IMR-90 (cell line): ENCODE results near the gene TMEM132A.

Experiments
- TF ChIP-seq, protein P1 (sequence below): conservative IDR thresholded peaks from 2 replicates; pipeline ENCODE4 v1.5.1; 2012; ENCODE audit warnings: mild to moderate bottlenecking, low read depth, low read length, improper control_type of control experiment
- TF ChIP-seq, protein P2 (sequence below): fragments of 150-350 bp; IDR thresholded peaks from 2 replicates; pipeline ENCODE4 v1.6.1; 2017; ENCODE audit warnings: mild to moderate bottlenecking, antibody characterized with exemption, low read length, low read depth

DNA sequence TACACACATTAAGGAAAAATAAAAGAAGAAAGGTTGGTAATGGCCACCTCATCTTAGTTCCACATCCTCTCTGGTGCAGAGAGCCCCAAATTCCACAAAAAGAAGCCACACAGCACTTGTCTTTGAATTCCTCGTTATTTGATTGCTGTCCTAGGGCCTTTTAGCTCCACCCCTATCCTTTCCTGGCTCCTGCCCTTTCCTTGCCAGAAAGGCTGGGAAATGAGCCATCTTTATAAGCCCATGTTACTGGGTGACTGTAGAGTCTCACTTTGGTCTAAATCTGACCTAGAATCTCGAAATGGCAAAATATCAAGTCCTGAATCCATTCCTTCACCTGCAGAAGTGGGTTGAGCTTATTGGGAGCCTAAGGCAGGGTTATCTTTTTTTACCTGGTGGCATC is 4.3 kb upstream of the TMEM132A start:
- TF ChIP-seq, protein P1, sequence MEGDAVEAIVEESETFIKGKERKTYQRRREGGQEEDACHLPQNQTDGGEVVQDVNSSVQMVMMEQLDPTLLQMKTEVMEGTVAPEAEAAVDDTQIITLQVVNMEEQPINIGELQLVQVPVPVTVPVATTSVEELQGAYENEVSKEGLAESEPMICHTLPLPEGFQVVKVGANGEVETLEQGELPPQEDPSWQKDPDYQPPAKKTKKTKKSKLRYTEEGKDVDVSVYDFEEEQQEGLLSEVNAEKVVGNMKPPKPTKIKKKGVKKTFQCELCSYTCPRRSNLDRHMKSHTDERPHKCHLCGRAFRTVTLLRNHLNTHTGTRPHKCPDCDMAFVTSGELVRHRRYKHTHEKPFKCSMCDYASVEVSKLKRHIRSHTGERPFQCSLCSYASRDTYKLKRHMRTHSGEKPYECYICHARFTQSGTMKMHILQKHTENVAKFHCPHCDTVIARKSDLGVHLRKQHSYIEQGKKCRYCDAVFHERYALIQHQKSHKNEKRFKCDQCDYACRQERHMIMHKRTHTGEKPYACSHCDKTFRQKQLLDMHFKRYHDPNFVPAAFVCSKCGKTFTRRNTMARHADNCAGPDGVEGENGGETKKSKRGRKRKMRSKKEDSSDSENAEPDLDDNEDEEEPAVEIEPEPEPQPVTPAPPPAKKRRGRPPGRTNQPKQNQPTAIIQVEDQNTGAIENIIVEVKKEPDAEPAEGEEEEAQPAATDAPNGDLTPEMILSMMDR, result no peak
- TF ChIP-seq, protein P2, sequence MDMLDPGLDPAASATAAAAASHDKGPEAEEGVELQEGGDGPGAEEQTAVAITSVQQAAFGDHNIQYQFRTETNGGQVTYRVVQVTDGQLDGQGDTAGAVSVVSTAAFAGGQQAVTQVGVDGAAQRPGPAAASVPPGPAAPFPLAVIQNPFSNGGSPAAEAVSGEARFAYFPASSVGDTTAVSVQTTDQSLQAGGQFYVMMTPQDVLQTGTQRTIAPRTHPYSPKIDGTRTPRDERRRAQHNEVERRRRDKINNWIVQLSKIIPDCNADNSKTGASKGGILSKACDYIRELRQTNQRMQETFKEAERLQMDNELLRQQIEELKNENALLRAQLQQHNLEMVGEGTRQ, result no peak
